Epithelial cell of proximal tubule (primary cell): Measurements from ENCODE around the gene CYB5D1. TPM values are rescaled to one million over a fixed set of nuclear protein-coding genes. Genes with fewer than 3 reads are reported as not detected.
A peak's percentile ranks its signal among the peaks of the same experiment; 100 is the strongest.

Experiments
- DNase-seq: peaks from one replicate; pipeline ENCODE4 v3.0.0-alpha.2; 2011; ENCODE audit warnings: low read depth
- H3K4me3 ChIP-seq: 2 replicates; pipeline ENCODE4 v1.5.1; 2011; ENCODE audit warnings: low read depth, mild to moderate bottlenecking, low read length
- CTCF ChIP-seq: conservative IDR thresholded peaks from 2 replicates; pipeline ENCODE4 v1.5.1; 2012; ENCODE audit warnings: low read depth, mild to moderate bottlenecking, low read length
- total RNA-seq: library from RNA; depleted of rRNA; stranded (reverse); fragments of >200 nt; gene quantifications from 2 replicates; pipeline ENCODE4 v1.2.3, GENCODE V29; 2015

The CYB5D1 gene
- total RNA-seq, 1 donor from 2014 or later, result 5.1 TPM

GRCh38 chr17:7850701-7851437, 6.9 kb upstream of the CYB5D1 start:
- DNase-seq, result no peak
- TF ChIP-seq CTCF, result no peak
- H3K4me3 ChIP-seq, result no peak overlapping the region

GRCh38 chr17:7851438-7852261, 6.2 kb upstream of the CYB5D1 start:
- peak; percentile 85 for TF ChIP-seq CTCF
- DNase-seq, result no peak
- no peak overlapping the region for H3K4me3 ChIP-seq

GRCh38 chr17:7852262-7852670, 5.5 kb upstream of the CYB5D1 start:
- no peak overlapping the region for H3K4me3 ChIP-seq
- no peak for TF ChIP-seq CTCF
- DNase-seq, result no peak

GRCh38 chr17:7852919-7853690, 4.7 kb upstream of the CYB5D1 start:
- DNase-seq, result no peak
- no peak overlapping the region for H3K4me3 ChIP-seq
- TF ChIP-seq CTCF, result no peak

- no peak overlapping the region for H3K4me3 ChIP-seq
- no peak for DNase-seq
- TF ChIP-seq CTCF, result no peak
These were observed 4.1 kb upstream of the CYB5D1 start for GRCh38 chr17:7853691-7854038.

- no peak for DNase-seq
- H3K4me3 ChIP-seq, result no peak overlapping the region
- TF ChIP-seq CTCF, result no peak
These were observed 3.6 kb upstream of the CYB5D1 start for GRCh38 chr17:7854078-7854777.
